SHP77 treated with DMSO at 0.1 percent for 48 hours (cell line): ENCODE data around the gene MS4A12.
"Not testable (repeated sequence)": the region's sequence is repeated elsewhere in the genome, so short reads cannot be mapped to it uniquely, and the experiment has no call there.

Source experiments
- DNase-seq: peaks from one replicate; lab custom pipeline; 2025; lab: John Stamatoyannopoulos, UW

The MS4A12 gene

GRCh38 chr11:60492488-60493009, at the start of gene MS4A12:
TSS of gene MS4A12 (plus strand) at chr11:60492778. CDS start at chr11:60497319, 4,541 bp downstream.
- no peak for DNase-seq

GRCh38 chr11:60447070-60447469, 45.5 kb upstream of the MS4A12 start:
- no peak for DNase-seq

GRCh38 chr11:60447846-60448245, 44.7 kb upstream of the MS4A12 start:
- no peak for DNase-seq

GRCh38 chr11:60451185-60451584, 41.4 kb upstream of the MS4A12 start:
- not testable (repeated sequence) for DNase-seq

GRCh38 chr11:60454212-60454611, 38.4 kb upstream of the MS4A12 start:
- no peak for DNase-seq

- DNase-seq, result no peak
Measured at GRCh38 chr11:60455531-60456042, 37.0 kb upstream of the MS4A12 start, which contains the start of gene MS4A1. TSS of gene MS4A1 (plus strand) at chr11:60455847. CDS start at chr11:60462375, 6,528 bp downstream.

GRCh38 chr11:60457576-60457975, 35.0 kb upstream of the MS4A12 start:
- no peak for DNase-seq

GRCh38 chr11:60459345-60459744, 33.2 kb upstream of the MS4A12 start:
- DNase-seq, result no peak

GRCh38 chr11:60468829-60469228, 23.7 kb upstream of the MS4A12 start:
- no peak for DNase-seq

- no peak for DNase-seq
Measured at GRCh38 chr11:60469723-60470122, 22.9 kb upstream of the MS4A12 start.

GRCh38 chr11:60477035-60477445, 15.5 kb upstream of the MS4A12 start:
- no peak for DNase-seq

GRCh38 chr11:60482361-60482760, 10.2 kb upstream of the MS4A12 start:
- no peak for DNase-seq

GRCh38 chr11:60485987-60486386, 6.6 kb upstream of the MS4A12 start:
- DNase-seq, result no peak

GRCh38 chr11:60493454-60493853, 876 bp downstream of the MS4A12 start:
- DNase-seq, result no peak

GRCh38 chr11:60498399-60498798, 5.8 kb downstream of the MS4A12 start:
- no peak for DNase-seq

GRCh38 chr11:60498853-60499252, 6.3 kb downstream of the MS4A12 start:
- DNase-seq, result no peak

- DNase-seq, result no peak
Measured at GRCh38 chr11:60500276-60500910, 7.8 kb downstream of the MS4A12 start.

GRCh38 chr11:60502221-60502775, 9.7 kb downstream of the MS4A12 start:
- no peak for DNase-seq

GRCh38 chr11:60504219-60504905, 11.8 kb downstream of the MS4A12 start:
- DNase-seq, result no peak

- DNase-seq, result not testable (repeated sequence)
Measured at GRCh38 chr11:60509609-60510008, 17.0 kb downstream of the MS4A12 start.

GRCh38 chr11:60510209-60510608, 17.6 kb downstream of the MS4A12 start:
- DNase-seq, result not testable (repeated sequence)

- no peak for DNase-seq
Measured at GRCh38 chr11:60511393-60511792, 18.8 kb downstream of the MS4A12 start.
